ENCODE data around the gene MXD4.

DNA sequence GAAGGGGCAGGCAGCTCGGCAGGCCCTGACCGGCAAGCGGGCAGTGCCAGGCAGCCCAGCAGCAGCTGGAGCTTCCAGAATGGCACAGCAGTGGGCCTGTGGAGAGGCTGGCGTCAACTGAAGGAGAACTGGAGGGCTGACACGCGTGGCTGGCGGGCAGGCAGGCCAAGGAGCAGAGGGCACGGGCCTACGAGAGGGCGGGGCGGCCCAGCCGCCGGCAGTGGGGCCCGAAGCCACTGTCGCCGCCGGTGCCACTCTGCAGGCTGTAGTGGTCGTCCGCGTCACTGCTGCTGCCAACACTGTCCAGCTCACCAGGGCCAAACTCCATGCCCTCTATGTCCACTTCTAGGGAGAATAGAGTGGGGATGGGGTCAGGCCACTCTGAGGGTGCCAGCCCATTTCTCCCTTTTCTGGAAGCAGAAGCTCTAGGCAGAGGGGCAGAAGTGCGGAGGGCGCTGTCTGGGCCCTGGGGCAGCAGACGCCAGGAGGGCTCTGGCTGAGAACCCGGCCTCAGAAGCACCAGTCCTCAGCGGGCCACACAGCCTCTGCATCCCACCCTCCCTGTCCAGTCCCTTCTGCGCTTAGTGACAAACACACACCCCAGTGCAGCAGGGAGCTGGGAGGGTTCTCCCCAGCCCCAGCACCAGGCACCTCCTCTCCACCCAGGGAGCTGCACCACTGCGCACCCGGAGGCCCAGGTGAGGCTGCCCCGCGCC lies 11.4 kb downstream of the MXD4 start:
- no peak for TF ChIP-seq POLR2A (IDR thresholded peaks at IDR 0.05)
- TF ChIP-seq, protein P1, sequence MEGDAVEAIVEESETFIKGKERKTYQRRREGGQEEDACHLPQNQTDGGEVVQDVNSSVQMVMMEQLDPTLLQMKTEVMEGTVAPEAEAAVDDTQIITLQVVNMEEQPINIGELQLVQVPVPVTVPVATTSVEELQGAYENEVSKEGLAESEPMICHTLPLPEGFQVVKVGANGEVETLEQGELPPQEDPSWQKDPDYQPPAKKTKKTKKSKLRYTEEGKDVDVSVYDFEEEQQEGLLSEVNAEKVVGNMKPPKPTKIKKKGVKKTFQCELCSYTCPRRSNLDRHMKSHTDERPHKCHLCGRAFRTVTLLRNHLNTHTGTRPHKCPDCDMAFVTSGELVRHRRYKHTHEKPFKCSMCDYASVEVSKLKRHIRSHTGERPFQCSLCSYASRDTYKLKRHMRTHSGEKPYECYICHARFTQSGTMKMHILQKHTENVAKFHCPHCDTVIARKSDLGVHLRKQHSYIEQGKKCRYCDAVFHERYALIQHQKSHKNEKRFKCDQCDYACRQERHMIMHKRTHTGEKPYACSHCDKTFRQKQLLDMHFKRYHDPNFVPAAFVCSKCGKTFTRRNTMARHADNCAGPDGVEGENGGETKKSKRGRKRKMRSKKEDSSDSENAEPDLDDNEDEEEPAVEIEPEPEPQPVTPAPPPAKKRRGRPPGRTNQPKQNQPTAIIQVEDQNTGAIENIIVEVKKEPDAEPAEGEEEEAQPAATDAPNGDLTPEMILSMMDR (IDR thresholded peaks at IDR 0.05 in 4 of 5, conservative IDR thresholded peaks at IDR 0.05 in 1 of 5) = no peak
